CD4-positive, alpha-beta memory T cell (primary cell): ENCODE results near the gene PCP2. TPM values are rescaled to one million over a fixed set of nuclear protein-coding genes. Genes with fewer than 3 reads are reported as not detected.

Experiments used
- CTCF ChIA-PET: fragments of 350-600 bp; sonication (Branson Sonifier 250); formaldehyde crosslinking; loops from one replicate; lab custom pipeline; 2021; ENCODE audit warnings: inconsistent platforms; ENCODE audit not compliant: partially characterized antibody; lab: Charles Lee
- POLR2A ChIA-PET: fragments of 350-600 bp; sonication (Branson Sonifier 250); formaldehyde crosslinking; loops from one replicate; lab custom pipeline; 2021; ENCODE audit not compliant: partially characterized antibody; lab: Charles Lee
- DNase-seq, 5 donors: peaks; one replicate each; pipeline versions ENCODE4 v3.0.0 to v3.0.0-alpha.2; 2020 to 2022; ENCODE audit warnings: mixed read lengths in 1 of 5
- H3K27ac ChIP-seq: one replicate; pipeline ENCODE4 v1.7.0; 2013; ENCODE audit warnings: low read depth, low read length
- H3K27me3 ChIP-seq: 2 replicates; pipeline ENCODE4 v1.7.0; 2013; ENCODE audit warnings: mild to moderate bottlenecking, low read length, moderate library complexity; ENCODE audit not compliant: insufficient read depth
- H3K36me3 ChIP-seq: 2 replicates; pipeline ENCODE4 v1.7.0; 2013; ENCODE audit warnings: mild to moderate bottlenecking, low read length, moderate library complexity; ENCODE audit not compliant: insufficient read depth
- H3K4me1 ChIP-seq: 2 replicates; pipeline ENCODE4 v1.7.0; 2013; ENCODE audit warnings: mild to moderate bottlenecking, low read length, moderate library complexity; ENCODE audit not compliant: insufficient read depth
- H3K4me3 ChIP-seq, 2 donors: one replicate each; pipeline ENCODE4 v1.7.0; 2013; ENCODE audit warnings: low read length in 2 of 2, mild to moderate bottlenecking in 1 of 2
- H3K9me3 ChIP-seq, 2 donors: one replicate each; pipeline ENCODE4 v1.7.0; 2013; ENCODE audit warnings: low read length in 2 of 2, control low read depth in 1 of 2; ENCODE audit not compliant: control insufficient read depth in 1 of 2
- H3K27ac Mint-ChIP-seq, 7 donors: one replicate each; pipeline ENCODE4 v1.8.0; 2020 to 2021; ENCODE audit warnings: mixed read lengths in 7 of 7, mild to moderate bottlenecking in 6 of 7, inconsistent platforms in 3 of 7, moderate library complexity in 3 of 7
- H3K27me3 Mint-ChIP-seq, 2 donors: one replicate each; pipeline ENCODE4 v1.8.0; 2020 to 2021; ENCODE audit warnings: mixed read lengths in 2 of 2
- H3K36me3 Mint-ChIP-seq, 2 donors: one replicate each; pipeline ENCODE4 v1.8.0; 2020 to 2021; ENCODE audit warnings: mixed read lengths in 2 of 2, inconsistent platforms in 1 of 2, mild to moderate bottlenecking in 1 of 2
- H3K4me1 Mint-ChIP-seq, 4 donors: one replicate each; pipeline ENCODE4 v1.8.0; 2020 to 2021; ENCODE audit warnings: mixed read lengths in 4 of 4, mild to moderate bottlenecking in 1 of 4
- H3K4me3 Mint-ChIP-seq, 8 donors: one replicate each; pipeline ENCODE4 v1.8.0; 2020 to 2021; ENCODE audit warnings: mixed read lengths in 8 of 8, mild to moderate bottlenecking in 7 of 8, moderate library complexity in 6 of 8, inconsistent platforms in 3 of 8
- H3K9me3 Mint-ChIP-seq, 8 donors: one replicate each; pipeline ENCODE4 v1.8.0; 2020 to 2021; ENCODE audit warnings: mixed read lengths in 8 of 8, mild to moderate bottlenecking in 5 of 8, inconsistent platforms in 3 of 8, moderate library complexity in 1 of 8
- intact Hi-C: fragments of 100-400 bp; cut with micrococcal nuclease; formaldehyde crosslinking; loops from one replicate; pipeline ENCODE4 v1.15.1; 2023
- polyA plus RNA-seq, 2 donors: library from polyadenylated mRNA; unstranded; fragments of 300-500 nt; fragmentation: Illumina TruSeq; gene quantifications; one replicate each; pipeline ENCODE4 v1.2.3, GENCODE V29; 2021
- total RNA-seq, 2 experiments: library from RNA; stranded (reverse); gene quantifications; one replicate each; pipeline ENCODE4 v1.2.3, GENCODE V29; 2021

Gene PCP2
- total and polyA plus RNA-seq, 4 experiments from 2014 or later = 0.96 to 6.4 (median 3.4) TPM

DNA sequence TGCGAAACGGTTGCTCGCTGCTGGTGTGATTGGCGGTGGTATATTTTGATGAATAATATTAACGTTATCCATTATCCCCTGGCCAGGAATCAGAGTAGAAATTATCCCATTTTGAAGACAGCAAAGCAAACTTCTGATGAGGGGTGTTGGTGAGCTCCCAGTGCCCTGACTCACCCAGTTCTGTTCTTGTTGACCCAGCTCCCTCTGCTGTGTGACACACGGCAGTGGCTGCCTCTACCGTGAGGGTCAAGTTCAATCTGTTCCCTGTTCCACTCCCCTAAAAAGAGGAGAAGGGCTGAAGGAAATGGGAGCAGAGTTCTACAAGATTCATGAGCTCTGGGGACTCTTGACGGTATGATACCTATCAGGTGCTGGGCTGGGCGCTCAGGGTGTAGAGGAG lies 35.8 kb downstream of the PCP2 start:
- H3K4me3 Mint-ChIP-seq = peak overlapping the region in 4 of 8 donors; percentile 39 to 42 (median 40)
- intact Hi-C loops = no loop called here
- peak overlapping the region in 1 of 7 donors; percentile 26 for H3K27ac Mint-ChIP-seq

DNA sequence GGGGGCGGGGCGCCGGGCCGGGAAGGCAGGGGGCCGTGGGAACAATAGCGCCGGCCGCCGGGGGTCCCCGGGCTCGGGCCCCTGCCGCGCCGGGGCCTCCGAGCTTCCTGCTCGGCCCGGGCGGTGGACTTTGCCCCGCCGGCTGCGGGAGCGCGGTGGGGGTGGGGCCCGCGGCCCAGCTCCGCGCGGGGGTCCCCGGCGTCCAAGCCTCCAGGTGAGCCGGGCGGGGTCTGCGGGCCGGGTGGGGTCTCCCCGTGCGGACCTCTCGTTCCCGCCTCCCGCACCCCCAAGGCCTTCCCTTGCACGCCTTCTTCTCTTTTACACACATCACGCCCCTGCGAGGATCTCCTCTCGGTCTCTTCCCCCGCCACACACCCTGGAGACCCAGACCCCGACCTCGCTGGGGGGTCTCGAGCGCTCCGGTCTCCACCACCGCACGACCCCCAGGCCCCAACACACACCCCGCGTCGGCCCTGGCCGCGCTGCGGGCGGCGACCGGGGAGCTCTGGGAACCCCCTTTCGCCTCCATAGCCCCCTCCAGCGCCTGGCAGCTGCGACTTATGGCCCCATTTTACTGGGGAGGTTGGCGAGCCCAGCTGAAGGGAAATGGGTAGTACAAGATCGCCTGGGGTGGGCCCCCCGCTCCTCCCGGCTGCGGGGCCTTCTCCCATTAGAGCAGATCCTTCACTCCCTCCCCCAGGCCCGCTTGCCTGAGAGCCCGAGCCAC lies 37.1 kb downstream of the PCP2 start:
- H3K4me1 Mint-ChIP-seq = peaks cover 3 to 6% (median 4%) of the 10 kb centered on the region in 4 donors
- H3K4me3 Mint-ChIP-seq = peak overlapping the region in 7 of 8 donors; percentile 34 to 71 (median 58)
- H3K27ac Mint-ChIP-seq = no peak overlapping the region
- H3K27ac ChIP-seq = no peak overlapping the region
- no peak for DNase-seq
- H3K4me3 ChIP-seq = no peak overlapping the region
- no peaks in the 10 kb centered on the region for H3K36me3 ChIP-seq
- intact Hi-C loops = no loop called here
- peaks cover 6% of the 10 kb centered on the region for H3K27me3 ChIP-seq
- peaks cover 0 to 3% of the 10 kb centered on the region in 2 donors for H3K36me3 Mint-ChIP-seq
- H3K4me1 ChIP-seq = peaks cover 11% of the 10 kb centered on the region
- peaks cover 24 to 28% of the 10 kb centered on the region in 2 donors for H3K27me3 Mint-ChIP-seq
- ChIA-PET CTCF (no interaction called here), POLR2A (no interaction called here)
- H3K9me3 Mint-ChIP-seq = no peaks in the 10 kb centered on the region
- H3K9me3 ChIP-seq = no peaks in the 10 kb centered on the region

More for the DNA sequence above, 35.8 kb downstream of the PCP2 start:
- Mint-ChIP-seq H3K27me3 (peaks cover 23 to 31% of the 10 kb centered on the region in 2 donors), H3K4me1 (peaks cover 3 to 6% (median 4%) of the 10 kb centered on the region in 4 donors), H3K36me3 (peaks cover 0 to 3% of the 10 kb centered on the region in 2 donors), H3K9me3 (no peaks in the 10 kb centered on the region)
- CTCF ChIA-PET = interaction anchor here (1.1 kb wide), 1 partner anchor 29 kb away, joined by 3 read pairs; no protein-coding TSS in a partner anchor
- POLR2A ChIA-PET = no interaction called here
- Histone ChIP-seq H3K9me3 (no peaks in the 10 kb centered on the region), H3K4me1 (peaks cover 11% of the 10 kb centered on the region), H3K27me3 (peaks cover 6% of the 10 kb centered on the region), H3K4me3 (no peak overlapping the region), H3K27ac (no peak overlapping the region), H3K36me3 (no peaks in the 10 kb centered on the region)
- DNase-seq = no peak

- Histone ChIP-seq H3K4me3 (no peak within 1 kb of the TSS), H3K4me1 (peaks cover 11% of the 10 kb centered on the region), H3K9me3 (no peaks in the 10 kb centered on the region), H3K27me3 (peaks cover 6% of the 10 kb centered on the region), H3K36me3 (no peaks in the 10 kb centered on the region), H3K27ac (no peak within 1 kb of the TSS)
- ChIA-PET POLR2A (no interaction called here), CTCF (no interaction called here)
- peaks cover 3 to 6% (median 4%) of the 10 kb centered on the region in 4 donors for H3K4me1 Mint-ChIP-seq
- intact Hi-C loops = no loop called here
- H3K4me3 Mint-ChIP-seq = peak within 1 kb of the TSS; percentile 54 to 84 (median 68)
- H3K9me3 Mint-ChIP-seq = no peaks in the 10 kb centered on the region
- peak within 1 kb of the TSS in 2 of 7 donors; percentile 53 to 73 for H3K27ac Mint-ChIP-seq
- DNase-seq = peak in 3 of 5 donors; percentile 29 to 43 (median 36)
- peaks cover 26 to 28% of the 10 kb centered on the region in 2 donors for H3K27me3 Mint-ChIP-seq
- H3K36me3 Mint-ChIP-seq = peaks cover 0 to 3% of the 10 kb centered on the region in 2 donors
Measured at GRCh38 chr19:7595466-7596133, 37.9 kb downstream of the PCP2 start, which contains the start of gene CAMSAP3. TSS of gene CAMSAP3 (plus strand) at chr19:7595863. CDS start at chr19:7596003, 140 bp downstream.

DNA sequence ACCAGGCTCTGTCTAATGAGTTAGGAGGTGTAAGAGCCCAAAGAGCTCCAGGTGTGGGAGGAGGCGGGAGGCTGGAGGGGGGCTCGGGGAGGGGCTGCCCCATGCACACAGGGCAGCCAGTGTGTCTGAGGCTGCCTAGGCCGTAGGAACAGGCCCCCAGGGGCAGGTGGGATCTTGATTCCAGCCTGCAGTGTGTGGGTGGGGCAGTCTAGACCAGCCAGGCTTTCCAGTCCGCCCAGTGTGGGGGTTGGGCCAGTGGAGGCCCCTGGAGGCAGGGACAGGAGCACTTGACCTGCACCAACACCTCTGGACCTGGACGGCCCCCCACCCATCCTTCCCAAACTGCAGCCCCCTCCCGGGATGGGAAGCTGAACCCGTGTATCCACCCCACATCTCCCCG lies 43.3 kb downstream of the PCP2 start:
- DNase-seq = no peak
- no peak overlapping the region for H3K4me3 ChIP-seq
- Mint-ChIP-seq H3K36me3 (no peaks in the 10 kb centered on the region), H3K9me3 (no peaks in the 10 kb centered on the region), H3K27me3 (peaks cover 11 to 13% of the 10 kb centered on the region in 2 donors), H3K4me1 (peaks cover 2 to 3% (median 2%) of the 10 kb centered on the region in 4 donors), H3K27ac (no peak overlapping the region), H3K4me3 (no peak overlapping the region)
- no peak overlapping the region for H3K27ac ChIP-seq
- H3K9me3 ChIP-seq = no peaks in the 10 kb centered on the region
- H3K36me3 ChIP-seq = no peaks in the 10 kb centered on the region
- CTCF ChIA-PET = no interaction called here
- H3K4me1 ChIP-seq = peaks cover under 1% of the 10 kb centered on the region
- intact Hi-C loops = no loop called here
- H3K27me3 ChIP-seq = no peaks in the 10 kb centered on the region
- POLR2A ChIA-PET = no interaction called here

GRCh38 chr19:7589822-7590221 lies 43.7 kb downstream of the PCP2 start:
- no peaks in the 10 kb centered on the region for H3K4me1 ChIP-seq
- no peaks in the 10 kb centered on the region for H3K9me3 Mint-ChIP-seq
- POLR2A ChIA-PET = no interaction called here
- H3K4me3 ChIP-seq = no peak overlapping the region
- no peaks in the 10 kb centered on the region for H3K9me3 ChIP-seq
- H3K27ac ChIP-seq = no peak overlapping the region
- H3K27me3 Mint-ChIP-seq = peaks cover 9 to 11% of the 10 kb centered on the region in 2 donors
- no peaks in the 10 kb centered on the region for H3K36me3 Mint-ChIP-seq
- no peak for DNase-seq
- H3K27ac Mint-ChIP-seq = no peak overlapping the region
- no peaks in the 10 kb centered on the region for H3K27me3 ChIP-seq
- H3K4me1 Mint-ChIP-seq = no peaks in the 10 kb centered on the region
- no peaks in the 10 kb centered on the region for H3K36me3 ChIP-seq
- intact Hi-C loops = no loop called here
- H3K4me3 Mint-ChIP-seq = no peak overlapping the region
- CTCF ChIA-PET = no interaction called here

DNA sequence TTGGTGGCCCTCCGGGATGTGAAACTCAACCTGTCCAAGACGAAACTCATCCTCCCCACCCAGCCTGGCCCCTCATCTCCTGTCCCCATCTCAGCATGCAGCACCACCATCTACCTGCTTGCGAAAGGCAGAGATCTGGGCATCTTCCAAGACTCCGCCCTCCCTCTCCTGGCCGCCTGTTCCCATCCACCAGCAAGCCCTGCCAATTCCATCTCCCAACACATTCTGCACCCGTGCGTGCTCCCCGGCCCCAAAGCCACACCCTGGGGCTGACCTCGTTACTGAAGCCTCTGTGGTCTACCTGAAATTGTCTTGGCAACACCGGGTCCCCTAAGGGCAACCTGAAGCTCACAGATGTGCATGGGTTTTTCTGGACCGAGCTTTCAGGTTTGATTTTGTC lies 51.1 kb downstream of the PCP2 start:
- H3K27me3 Mint-ChIP-seq = peaks cover 4% of the 10 kb centered on the region in 2 donors
- no peaks in the 10 kb centered on the region for H3K36me3 ChIP-seq
- ChIA-PET CTCF (interaction anchor here (1.2 kb wide), 1 partner anchor 70 kb away, joined by 3 read pairs; no protein-coding TSS in a partner anchor), POLR2A (no interaction called here)
- no peaks in the 10 kb centered on the region for H3K9me3 Mint-ChIP-seq
- intact Hi-C loops = no loop called here
- no peak overlapping the region for H3K27ac ChIP-seq
- H3K4me1 ChIP-seq = no peaks in the 10 kb centered on the region
- no peak overlapping the region for H3K27ac Mint-ChIP-seq
- DNase-seq = no peak
- H3K9me3 ChIP-seq = no peaks in the 10 kb centered on the region
- H3K4me1 Mint-ChIP-seq = no peaks in the 10 kb centered on the region
- H3K36me3 Mint-ChIP-seq = no peaks in the 10 kb centered on the region
- H3K27me3 ChIP-seq = no peaks in the 10 kb centered on the region
- no peak overlapping the region for H3K4me3 Mint-ChIP-seq
- no peak overlapping the region for H3K4me3 ChIP-seq
